ENCODE measurements around the gene HRH3.

The HRH3 gene

DNA sequence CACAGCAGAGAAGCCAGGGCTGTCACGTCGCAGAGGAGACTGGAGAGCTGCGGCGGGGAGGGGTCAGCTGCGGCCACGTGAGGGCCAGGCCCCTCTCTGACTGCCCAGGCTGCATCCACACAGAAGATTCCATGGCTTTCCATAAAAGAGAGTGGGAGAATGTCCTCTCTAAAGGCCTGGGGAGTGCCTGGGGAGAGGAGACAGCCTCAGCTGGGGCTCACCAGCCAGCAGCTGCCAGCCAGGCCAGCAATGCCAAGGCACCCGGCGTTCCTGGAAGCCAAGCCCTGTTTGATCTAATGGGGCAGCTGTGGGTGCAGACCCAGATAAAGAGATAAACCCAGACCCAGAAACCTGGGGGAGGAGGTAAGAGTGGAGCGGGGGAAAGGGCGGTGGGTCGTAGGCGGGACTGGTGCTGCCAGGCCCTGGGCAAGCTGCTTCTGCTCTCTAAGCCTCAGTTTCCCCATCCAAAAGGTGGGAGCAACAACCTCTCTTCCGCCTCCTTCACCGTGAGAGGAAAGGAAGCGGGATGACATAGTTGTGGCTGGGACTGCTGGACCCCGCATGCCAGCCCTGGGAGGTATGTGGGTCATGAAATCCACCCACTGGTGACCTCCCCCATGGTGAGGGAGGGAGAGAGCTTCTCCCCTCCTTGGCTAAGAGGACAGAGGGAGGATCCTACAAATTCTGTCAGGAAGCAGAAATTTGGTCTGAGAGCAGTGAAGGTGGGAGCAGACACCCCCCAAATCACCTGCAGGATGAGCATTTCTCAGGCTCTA lies 15.1 kb upstream of the HRH3 start:
- H3K27ac ChIP-seq (ENCODE audit: low read depth, low read length, poor library complexity, severe bottlenecking) = no peak overlapping the region
- H3K4me3 ChIP-seq (ENCODE audit: low read depth, low read length, poor library complexity, severe bottlenecking) = no peak overlapping the region
- H3K9me3 ChIP-seq (ENCODE audit: low read length) = no peaks in the 10 kb centered on the region
- H3F3A ChIP-seq (ENCODE audit: insufficient read depth, low read length) = no peaks in the 10 kb centered on the region
- TF ChIP-seq, protein P1, sequence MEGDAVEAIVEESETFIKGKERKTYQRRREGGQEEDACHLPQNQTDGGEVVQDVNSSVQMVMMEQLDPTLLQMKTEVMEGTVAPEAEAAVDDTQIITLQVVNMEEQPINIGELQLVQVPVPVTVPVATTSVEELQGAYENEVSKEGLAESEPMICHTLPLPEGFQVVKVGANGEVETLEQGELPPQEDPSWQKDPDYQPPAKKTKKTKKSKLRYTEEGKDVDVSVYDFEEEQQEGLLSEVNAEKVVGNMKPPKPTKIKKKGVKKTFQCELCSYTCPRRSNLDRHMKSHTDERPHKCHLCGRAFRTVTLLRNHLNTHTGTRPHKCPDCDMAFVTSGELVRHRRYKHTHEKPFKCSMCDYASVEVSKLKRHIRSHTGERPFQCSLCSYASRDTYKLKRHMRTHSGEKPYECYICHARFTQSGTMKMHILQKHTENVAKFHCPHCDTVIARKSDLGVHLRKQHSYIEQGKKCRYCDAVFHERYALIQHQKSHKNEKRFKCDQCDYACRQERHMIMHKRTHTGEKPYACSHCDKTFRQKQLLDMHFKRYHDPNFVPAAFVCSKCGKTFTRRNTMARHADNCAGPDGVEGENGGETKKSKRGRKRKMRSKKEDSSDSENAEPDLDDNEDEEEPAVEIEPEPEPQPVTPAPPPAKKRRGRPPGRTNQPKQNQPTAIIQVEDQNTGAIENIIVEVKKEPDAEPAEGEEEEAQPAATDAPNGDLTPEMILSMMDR (IDR thresholded peaks at IDR 0.05; ENCODE audit: low read length) = no peak
- no peak for TF ChIP-seq EZH2 (IDR thresholded peaks at IDR 0.05; ENCODE audit: borderline replicate concordance, low read length)
- no peaks in the 10 kb centered on the region; the same call in 1 of the 2 replicates for H3K27me3 ChIP-seq (ENCODE audit: insufficient read depth, low read length)
- H2AFZ ChIP-seq (ENCODE audit: low read length) = no peak overlapping the region
- H3K4me1 ChIP-seq (ENCODE audit: insufficient read depth, low read length, severe bottlenecking) = peaks cover 19% of the 10 kb centered on the region
- no peaks in the 10 kb centered on the region for H4K20me1 ChIP-seq (ENCODE audit: insufficient read depth, low read length)
- H3K4me2 ChIP-seq (ENCODE audit: low read length) = no peak overlapping the region
- H3K9ac ChIP-seq (ENCODE audit: low read length) = no peak overlapping the region
- H3K9me2 ChIP-seq (ENCODE audit: low read depth, low read length) = no peaks in the 10 kb centered on the region
- H3K36me3 ChIP-seq (ENCODE audit: insufficient read depth, low read length) = no peaks in the 10 kb centered on the region
- no peaks in the 10 kb centered on the region for H3K79me2 ChIP-seq (ENCODE audit: insufficient read depth, low read length)

DNA sequence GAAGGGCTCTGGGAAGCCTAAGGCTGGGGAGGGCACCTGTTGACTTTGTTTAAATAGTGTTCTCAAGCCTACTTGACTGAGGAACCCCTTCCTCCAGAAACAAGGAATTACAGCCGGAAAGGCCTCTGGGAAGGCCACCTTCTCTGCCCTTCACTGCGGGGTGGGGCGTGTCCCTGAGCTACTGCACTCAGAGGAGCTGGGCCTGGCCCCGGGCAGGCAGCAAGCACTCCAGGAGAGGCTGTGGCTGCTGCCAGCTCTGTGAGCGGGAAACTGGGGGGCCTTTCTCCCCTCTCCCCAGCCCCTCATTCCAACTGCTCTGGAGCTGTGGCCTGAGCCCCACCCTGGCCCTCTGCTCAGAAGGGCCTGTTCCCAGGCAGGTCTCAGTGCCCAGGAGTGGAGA lies 14.3 kb upstream of the HRH3 start:
- no peak overlapping the region for H3K27ac ChIP-seq (ENCODE audit: low read depth, low read length, poor library complexity, severe bottlenecking)
- no peaks in the 10 kb centered on the region; the same call in 1 of the 2 replicates for H3K27me3 ChIP-seq (ENCODE audit: insufficient read depth, low read length)
- no peaks in the 10 kb centered on the region for H3K79me2 ChIP-seq (ENCODE audit: insufficient read depth, low read length)
- no peaks in the 10 kb centered on the region for H3K36me3 ChIP-seq (ENCODE audit: insufficient read depth, low read length)
- no peaks in the 10 kb centered on the region for H4K20me1 ChIP-seq (ENCODE audit: insufficient read depth, low read length)
- H3K9me3 ChIP-seq (ENCODE audit: low read length) = no peaks in the 10 kb centered on the region
- peaks cover 11% of the 10 kb centered on the region for H3K4me1 ChIP-seq (ENCODE audit: insufficient read depth, low read length, severe bottlenecking)
- no peak overlapping the region for H3K4me2 ChIP-seq (ENCODE audit: low read length)
- H3K9me2 ChIP-seq (ENCODE audit: low read depth, low read length) = no peaks in the 10 kb centered on the region
- H3K4me3 ChIP-seq (ENCODE audit: low read depth, low read length, poor library complexity, severe bottlenecking) = no peak overlapping the region
- no peaks in the 10 kb centered on the region for H3F3A ChIP-seq (ENCODE audit: insufficient read depth, low read length)
- no peak overlapping the region for H3K9ac ChIP-seq (ENCODE audit: low read length)
- TF ChIP-seq, protein P1 (IDR thresholded peaks at IDR 0.05; ENCODE audit: low read length) = no peak
- no peak for TF ChIP-seq EZH2 (IDR thresholded peaks at IDR 0.05; ENCODE audit: borderline replicate concordance, low read length)
- H2AFZ ChIP-seq (ENCODE audit: low read length) = no peak overlapping the region

DNA sequence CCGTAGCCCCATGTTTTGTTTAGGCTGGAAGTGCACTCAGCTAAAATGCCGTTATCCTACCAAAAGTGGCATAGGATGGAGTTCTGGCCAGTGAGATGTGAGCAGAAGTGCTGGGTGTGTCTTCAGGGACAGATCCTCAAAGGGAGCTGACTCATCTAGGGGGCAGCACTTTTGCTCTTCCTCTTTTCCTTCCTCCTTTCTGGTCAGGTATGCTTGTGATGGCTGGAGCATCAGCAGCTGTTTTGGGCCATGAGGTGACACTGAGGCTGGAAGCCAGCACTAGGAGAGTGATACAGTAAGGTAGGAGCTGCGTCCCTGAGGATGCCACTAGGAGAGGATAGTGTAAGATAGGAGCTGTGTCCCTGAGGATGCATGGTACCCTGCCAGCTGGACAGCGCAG lies 13.6 kb upstream of the HRH3 start:
- no peak overlapping the region for H3K9ac ChIP-seq (ENCODE audit: low read length)
- H3K27ac ChIP-seq (ENCODE audit: low read depth, low read length, poor library complexity, severe bottlenecking) = no peak overlapping the region
- H3F3A ChIP-seq (ENCODE audit: insufficient read depth, low read length) = no peaks in the 10 kb centered on the region
- H3K9me3 ChIP-seq (ENCODE audit: low read length) = no peaks in the 10 kb centered on the region
- H3K4me2 ChIP-seq (ENCODE audit: low read length) = no peak overlapping the region
- H3K4me3 ChIP-seq (ENCODE audit: low read depth, low read length, poor library complexity, severe bottlenecking) = no peak overlapping the region
- TF ChIP-seq, protein P1 (IDR thresholded peaks at IDR 0.05; ENCODE audit: low read length) = no peak
- no peak for TF ChIP-seq EZH2 (IDR thresholded peaks at IDR 0.05; ENCODE audit: borderline replicate concordance, low read length)
- peaks cover 7% of the 10 kb centered on the region for H3K4me1 ChIP-seq (ENCODE audit: insufficient read depth, low read length, severe bottlenecking)
- H3K36me3 ChIP-seq (ENCODE audit: insufficient read depth, low read length) = no peaks in the 10 kb centered on the region
- no peaks in the 10 kb centered on the region for H3K9me2 ChIP-seq (ENCODE audit: low read depth, low read length)
- no peaks in the 10 kb centered on the region for H3K79me2 ChIP-seq (ENCODE audit: insufficient read depth, low read length)
- no peaks in the 10 kb centered on the region for H4K20me1 ChIP-seq (ENCODE audit: insufficient read depth, low read length)
- no peaks in the 10 kb centered on the region; the same call in 1 of the 2 replicates for H3K27me3 ChIP-seq (ENCODE audit: insufficient read depth, low read length)
- no peak overlapping the region for H2AFZ ChIP-seq (ENCODE audit: low read length)

All from OCI-LY1 (cell line).